Thyroid gland (tissue), 4 donors: ENCODE data around the gene SCAMP4. TPM values are rescaled to one million over a fixed set of nuclear protein-coding genes. Genes with fewer than 3 reads are reported as not detected.

ENCODE experiments used
- DNase-seq, 2 donors: peaks; one replicate each; pipeline ENCODE4 v3.0.0-alpha.2; 2019
- H3K27ac ChIP-seq, 3 donors: fragments of 200-600 bp; sonication (generic); 1 replicate in 2 of 3; 2 replicates in 1 of 3; pipeline ENCODE4 v1.5.1; 2016 to 2019; ENCODE audit warnings: mild to moderate bottlenecking in 1 of 3, moderate library complexity in 1 of 3
- H3K27me3 ChIP-seq: fragments of 200-600 bp; sonication (generic); one replicate; pipeline ENCODE4 v1.5.1; 2019
- H3K36me3 ChIP-seq, 2 donors: fragments of 200-600 bp; sonication (generic); one replicate each; pipeline ENCODE4 v1.5.1; 2016 to 2019
- H3K4me1 ChIP-seq, 2 donors: fragments of 200-600 bp; sonication (generic); one replicate each; pipeline ENCODE4 v1.5.1; 2017 to 2019
- H3K4me3 ChIP-seq, 3 donors: fragments of 200-600 bp; sonication (generic); replicated peaks in 1 of 3; 1 replicate in 2 of 3; 2 replicates in 1 of 3; pipeline ENCODE4 v1.5.1; 2016; ENCODE audit warnings: mild to moderate bottlenecking in 1 of 3
- H3K9me3 ChIP-seq: fragments of 200-600 bp; sonication (generic); one replicate; pipeline ENCODE4 v1.5.1; 2017
- POLR2A ChIP-seq, 2 donors: fragments of 450-650 bp; IDR thresholded peaks; one replicate each; pipeline ENCODE4 v1.6.1; 2017; ENCODE audit warnings: antibody characterized with exemption in 2 of 2, mild to moderate bottlenecking in 2 of 2, moderate library complexity in 1 of 2
- WGBS, 2 donors: methylation state at CpG; one replicate each; pipeline ENCODE4 v1.1.5; 2017; 5-methylcytosine and 5-hydroxymethylcytosine counted together
- intact Hi-C: fragments of 100-400 bp; cut with DNase I; formaldehyde crosslinking; loops from one replicate; pipeline ENCODE4 v1.15.1; 2023
- total RNA-seq, 4 donors: library from RNA; depleted of rRNA; stranded (reverse); fragments of >200 nt; gene quantifications; one replicate each; pipeline ENCODE4 v1.2.3, GENCODE V29; 2016
- TF ChIP-seq, protein P1 (sequence below), 6 experiments: fragments of 200-600 bp in 3 of 6; fragments of 450-650 bp in 3 of 6; sonication (generic) in 3 of 6; IDR thresholded peaks; one replicate each; pipeline ENCODE4 v1.5.1; 2016 to 2019; ENCODE audit warnings: antibody characterized with exemption in 6 of 6, mild to moderate bottlenecking in 2 of 6, inconsistent platforms in 1 of 6, moderate library complexity in 1 of 6

Gene SCAMP4
- total RNA-seq, 4 donors from 2014 or later = 69.5 to 269 (median 137) TPM

DNA sequence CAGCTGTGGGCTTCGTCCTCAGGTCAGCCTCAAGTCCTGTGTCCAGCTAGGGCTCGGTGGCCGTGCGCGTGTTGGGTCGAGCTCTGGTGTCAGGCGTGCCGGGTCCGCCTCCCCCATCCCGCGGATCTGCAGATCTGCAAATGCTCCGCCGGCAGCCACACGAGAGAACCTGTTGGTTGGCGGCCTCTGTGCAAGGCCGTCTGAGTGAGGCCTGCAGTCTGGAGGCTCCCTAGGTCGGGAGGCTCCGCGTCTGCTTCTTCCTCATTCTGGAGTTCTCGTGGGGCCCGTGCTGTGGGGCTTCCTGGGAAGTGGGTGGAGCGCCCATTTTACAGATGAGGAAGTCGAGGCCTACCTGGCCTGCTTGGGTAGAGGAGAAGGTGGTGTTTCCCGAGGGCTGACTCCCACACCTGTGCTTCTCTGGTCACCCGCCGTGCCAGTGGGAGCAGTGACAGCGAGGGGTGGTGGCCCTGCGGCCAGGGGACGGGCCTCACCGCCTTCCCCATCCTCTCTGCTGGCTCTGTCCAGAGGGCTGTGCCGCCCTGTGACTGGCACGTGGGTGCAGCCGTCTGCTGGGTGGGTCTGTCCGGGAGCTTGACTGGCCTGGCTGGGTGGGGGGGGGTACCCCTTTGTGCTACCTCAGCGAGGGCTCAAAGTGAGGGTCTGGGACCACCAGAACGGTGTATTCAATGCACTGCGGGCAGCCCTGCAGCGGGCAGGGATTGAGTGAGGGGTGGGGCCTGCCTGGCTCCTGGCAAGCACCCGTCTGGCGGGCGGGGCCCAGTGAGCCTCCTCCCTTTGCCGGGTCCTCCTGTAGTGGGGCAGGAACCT lies 39.1 kb downstream of the SCAMP4 start:
- no peaks in the 10 kb centered on the region for H3K36me3 ChIP-seq
- H3K4me3 ChIP-seq = no peak overlapping the region
- no peak for DNase-seq
- no peaks in the 10 kb centered on the region for H3K27me3 ChIP-seq
- H3K4me1 ChIP-seq = peaks cover 19 to 25% of the 10 kb centered on the region in 2 donors
- H3K27ac ChIP-seq = no peak overlapping the region
- intact Hi-C loops = no loop called here
- TF ChIP-seq, protein P1, sequence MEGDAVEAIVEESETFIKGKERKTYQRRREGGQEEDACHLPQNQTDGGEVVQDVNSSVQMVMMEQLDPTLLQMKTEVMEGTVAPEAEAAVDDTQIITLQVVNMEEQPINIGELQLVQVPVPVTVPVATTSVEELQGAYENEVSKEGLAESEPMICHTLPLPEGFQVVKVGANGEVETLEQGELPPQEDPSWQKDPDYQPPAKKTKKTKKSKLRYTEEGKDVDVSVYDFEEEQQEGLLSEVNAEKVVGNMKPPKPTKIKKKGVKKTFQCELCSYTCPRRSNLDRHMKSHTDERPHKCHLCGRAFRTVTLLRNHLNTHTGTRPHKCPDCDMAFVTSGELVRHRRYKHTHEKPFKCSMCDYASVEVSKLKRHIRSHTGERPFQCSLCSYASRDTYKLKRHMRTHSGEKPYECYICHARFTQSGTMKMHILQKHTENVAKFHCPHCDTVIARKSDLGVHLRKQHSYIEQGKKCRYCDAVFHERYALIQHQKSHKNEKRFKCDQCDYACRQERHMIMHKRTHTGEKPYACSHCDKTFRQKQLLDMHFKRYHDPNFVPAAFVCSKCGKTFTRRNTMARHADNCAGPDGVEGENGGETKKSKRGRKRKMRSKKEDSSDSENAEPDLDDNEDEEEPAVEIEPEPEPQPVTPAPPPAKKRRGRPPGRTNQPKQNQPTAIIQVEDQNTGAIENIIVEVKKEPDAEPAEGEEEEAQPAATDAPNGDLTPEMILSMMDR (IDR thresholded peaks at IDR 0.05) = no peak
- no peak for TF ChIP-seq POLR2A (IDR thresholded peaks at IDR 0.05)
- H3K9me3 ChIP-seq = no peaks in the 10 kb centered on the region
- 92 to 95% methylated on average over 7 to 38 of the region's 42 CpGs for WGBS, 2 donors

DNA sequence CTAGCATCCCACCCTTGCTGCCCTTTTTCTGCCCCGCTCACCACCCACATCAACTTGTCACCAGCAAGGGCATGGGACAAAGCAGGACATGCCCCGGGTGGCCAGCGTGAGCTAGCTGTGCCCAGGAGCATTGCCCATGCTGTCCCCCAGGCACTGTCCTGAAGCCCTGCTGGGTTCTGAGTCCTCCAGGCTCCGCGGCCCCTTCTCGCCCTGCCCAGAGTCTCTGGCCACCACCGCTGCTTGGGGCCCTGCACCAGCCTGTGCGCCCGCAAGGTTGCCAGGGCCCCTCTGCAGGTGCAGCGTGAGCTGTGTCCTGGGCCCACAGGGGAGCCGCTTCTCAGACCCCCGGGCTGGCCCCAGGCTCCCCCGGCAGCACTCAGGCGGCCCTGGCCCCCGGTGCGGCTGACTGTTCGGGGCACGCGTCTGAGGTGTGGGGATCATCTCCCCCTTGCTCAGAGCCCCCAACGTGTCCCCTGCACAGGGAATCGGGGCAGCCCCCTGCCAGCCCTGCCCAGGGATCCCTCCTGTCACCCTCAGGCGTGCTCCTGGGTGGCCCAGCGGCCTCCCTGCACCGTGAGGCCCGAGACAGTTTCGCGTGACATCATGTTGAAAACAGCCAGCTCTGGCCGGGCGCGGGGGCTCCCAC lies 39.8 kb downstream of the SCAMP4 start:
- no peaks in the 10 kb centered on the region for H3K27me3 ChIP-seq
- H3K4me1 ChIP-seq = peaks cover 19% of the 10 kb centered on the region in 2 donors
- intact Hi-C loops = loop anchor here (5.0 kb wide), 1 partner anchor 67 kb away; no protein-coding TSS in a partner anchor
- TF ChIP-seq POLR2A (IDR thresholded peaks at IDR 0.05) = no peak
- TF ChIP-seq, protein P1 (IDR thresholded peaks at IDR 0.05) = no peak
- no peak for DNase-seq
- H3K4me3 ChIP-seq = no peak overlapping the region
- H3K9me3 ChIP-seq = no peaks in the 10 kb centered on the region
- H3K36me3 ChIP-seq = no peaks in the 10 kb centered on the region
- no peak overlapping the region for H3K27ac ChIP-seq
- 91 to 95% methylated on average over 8 to 18 of the region's 30 CpGs for WGBS, 2 donors

DNA sequence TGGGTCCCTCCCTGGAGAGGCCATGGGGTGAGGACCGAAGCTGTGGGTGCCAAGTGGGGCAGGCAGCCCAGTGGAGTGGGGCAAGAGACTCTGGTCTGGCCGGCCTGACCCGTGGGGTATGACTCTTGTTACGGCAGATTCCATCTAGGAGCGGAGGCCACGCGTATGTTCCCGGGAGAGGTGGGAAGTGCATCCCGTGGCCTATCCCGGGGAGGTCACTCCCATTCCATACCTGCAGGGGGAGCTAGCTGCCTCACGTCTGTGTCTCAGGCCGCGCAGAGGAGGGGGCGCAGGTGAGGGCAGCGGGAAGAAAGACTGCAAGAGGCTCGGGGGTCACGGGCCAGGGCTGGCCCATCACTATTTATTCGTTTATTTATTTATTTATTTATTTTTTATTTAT lies 40.7 kb downstream of the SCAMP4 start:
- Histone ChIP-seq H3K4me1 (peaks cover 17 to 19% of the 10 kb centered on the region in 2 donors), H3K4me3 (no peak overlapping the region), H3K27ac (no peak overlapping the region), H3K36me3 (no peaks in the 10 kb centered on the region), H3K9me3 (no peaks in the 10 kb centered on the region), H3K27me3 (no peaks in the 10 kb centered on the region)
- intact Hi-C loops = loop anchor here (5.0 kb wide), 1 partner anchor 66 kb away; no protein-coding TSS in a partner anchor
- peak in 1 of 2 donors; percentile 26 for DNase-seq
- TF ChIP-seq, protein P1 (IDR thresholded peaks at IDR 0.05) = peak in 5 of 6 experiments; percentile 13 to 47 (median 21)
- no peak for TF ChIP-seq POLR2A (IDR thresholded peaks at IDR 0.05)
- WGBS, 2 donors = 83% methylated on average over 17 to 18 of the region's 18 CpGs

DNA sequence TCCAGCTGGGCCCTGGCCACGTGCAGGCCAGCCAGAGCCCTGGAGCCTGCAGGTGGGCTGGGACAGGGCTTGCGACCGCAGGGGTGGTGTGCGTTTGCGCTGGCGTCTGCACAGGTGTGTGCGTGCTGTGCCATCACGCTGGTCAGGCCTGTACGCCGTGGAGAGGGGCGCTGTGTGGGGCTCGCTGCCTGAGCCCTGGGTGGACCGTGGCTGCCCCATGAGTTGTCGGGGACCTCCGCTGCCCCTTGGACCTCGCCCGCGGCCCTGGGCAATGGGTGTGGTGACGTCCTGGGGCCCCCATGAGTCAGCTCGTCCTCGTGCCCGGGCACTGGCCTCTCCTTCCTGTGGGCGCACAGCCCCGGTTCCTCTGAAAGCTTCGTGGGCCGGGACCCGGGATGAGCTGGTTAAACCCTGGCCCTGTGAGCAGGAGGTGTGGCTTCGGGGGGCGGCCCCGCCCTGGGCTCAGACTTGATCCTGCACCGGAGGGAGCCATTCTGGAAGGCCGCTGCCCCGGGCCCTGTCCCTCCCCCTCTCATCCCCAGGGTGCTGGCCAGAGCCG lies 42.5 kb downstream of the SCAMP4 start:
- no peak for DNase-seq
- Histone ChIP-seq H3K4me3 (no peak overlapping the region), H3K4me1 (peaks cover 12 to 13% of the 10 kb centered on the region in 2 donors), H3K27me3 (no peaks in the 10 kb centered on the region), H3K36me3 (no peaks in the 10 kb centered on the region), H3K9me3 (no peaks in the 10 kb centered on the region), H3K27ac (no peak overlapping the region)
- 92% methylated on average over 11 to 24 of the region's 34 CpGs for WGBS, 2 donors
- intact Hi-C loops = loop anchor here (5.0 kb wide), 1 partner anchor 65 kb away; no protein-coding TSS in a partner anchor
- TF ChIP-seq, protein P1 (IDR thresholded peaks at IDR 0.05) = no peak
- TF ChIP-seq POLR2A (IDR thresholded peaks at IDR 0.05) = no peak
